ENCODE results near the gene KCNJ9. TPM values are rescaled to one million over a fixed set of nuclear protein-coding genes. Genes with fewer than 3 reads are reported as not detected.

The KCNJ9 gene
- total RNA-seq, 1 experiment from 2014 or later = 0.05 TPM

GRCh38 chr1:160099716-160100375, 18.5 kb downstream of the KCNJ9 start:
- TF ChIP-seq ZFX (IDR thresholded peaks at IDR 0.05) (no peak), RAD21 (IDR thresholded peaks at IDR 0.05; ENCODE audit: low read depth) (no peak), FOSL1 (IDR thresholded peaks at IDR 0.05; ENCODE audit: low read depth) (no peak), SIN3A (IDR thresholded peaks at IDR 0.05; ENCODE audit: low read depth) (no peak), POLR2A (IDR thresholded peaks at IDR 0.05; ENCODE audit: borderline replicate concordance, extremely low read depth, insufficient read depth, insufficient read length) (no peak), ZNF274 (IDR thresholded peaks at IDR 0.05; ENCODE audit: low read depth, low read length) (no peak), EZH2 (IDR thresholded peaks at IDR 0.05) (no peak), YY1 (IDR thresholded peaks at IDR 0.05; ENCODE audit: extremely low read depth, insufficient replicate concordance, low read depth, low read length) (no peak), SP1 (IDR thresholded peaks at IDR 0.05; ENCODE audit: low read depth) (no peak), POLR2AphosphoS5 (IDR thresholded peaks at IDR 0.05; ENCODE audit: low read depth, low read length) (no peak), EZH2phosphoT487 (IDR thresholded peaks at IDR 0.05; ENCODE audit: borderline replicate concordance) (no peak), CBX3 (IDR thresholded peaks at IDR 0.05; ENCODE audit: low read depth) (no peak), CEBPB (IDR thresholded peaks at IDR 0.05; ENCODE audit: low read depth) (no peak), JUND (IDR thresholded peaks at IDR 0.05) (no peak), EGR1 (IDR thresholded peaks at IDR 0.05; ENCODE audit: low read depth) (no peak)
- TF ChIP-seq, protein P1, sequence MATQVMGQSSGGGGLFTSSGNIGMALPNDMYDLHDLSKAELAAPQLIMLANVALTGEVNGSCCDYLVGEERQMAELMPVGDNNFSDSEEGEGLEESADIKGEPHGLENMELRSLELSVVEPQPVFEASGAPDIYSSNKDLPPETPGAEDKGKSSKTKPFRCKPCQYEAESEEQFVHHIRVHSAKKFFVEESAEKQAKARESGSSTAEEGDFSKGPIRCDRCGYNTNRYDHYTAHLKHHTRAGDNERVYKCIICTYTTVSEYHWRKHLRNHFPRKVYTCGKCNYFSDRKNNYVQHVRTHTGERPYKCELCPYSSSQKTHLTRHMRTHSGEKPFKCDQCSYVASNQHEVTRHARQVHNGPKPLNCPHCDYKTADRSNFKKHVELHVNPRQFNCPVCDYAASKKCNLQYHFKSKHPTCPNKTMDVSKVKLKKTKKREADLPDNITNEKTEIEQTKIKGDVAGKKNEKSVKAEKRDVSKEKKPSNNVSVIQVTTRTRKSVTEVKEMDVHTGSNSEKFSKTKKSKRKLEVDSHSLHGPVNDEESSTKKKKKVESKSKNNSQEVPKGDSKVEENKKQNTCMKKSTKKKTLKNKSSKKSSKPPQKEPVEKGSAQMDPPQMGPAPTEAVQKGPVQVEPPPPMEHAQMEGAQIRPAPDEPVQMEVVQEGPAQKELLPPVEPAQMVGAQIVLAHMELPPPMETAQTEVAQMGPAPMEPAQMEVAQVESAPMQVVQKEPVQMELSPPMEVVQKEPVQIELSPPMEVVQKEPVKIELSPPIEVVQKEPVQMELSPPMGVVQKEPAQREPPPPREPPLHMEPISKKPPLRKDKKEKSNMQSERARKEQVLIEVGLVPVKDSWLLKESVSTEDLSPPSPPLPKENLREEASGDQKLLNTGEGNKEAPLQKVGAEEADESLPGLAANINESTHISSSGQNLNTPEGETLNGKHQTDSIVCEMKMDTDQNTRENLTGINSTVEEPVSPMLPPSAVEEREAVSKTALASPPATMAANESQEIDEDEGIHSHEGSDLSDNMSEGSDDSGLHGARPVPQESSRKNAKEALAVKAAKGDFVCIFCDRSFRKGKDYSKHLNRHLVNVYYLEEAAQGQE (IDR thresholded peaks at IDR 0.05; ENCODE audit: low read depth) = no peak
- no peaks in the 10 kb centered on the region for H3K36me3 ChIP-seq (ENCODE audit: control insufficient read depth in 1 of 2, insufficient read depth in 2 of 2, low read length in 2 of 2)
- ATAC-seq (no peak), DNase-seq (ENCODE audit: low read depth, low spot score) (no peak)
- no peaks in the 10 kb centered on the region for H3K9me3 ChIP-seq (ENCODE audit: control insufficient read depth in 1 of 2, insufficient read depth in 1 of 2, low read depth in 1 of 2, low read length in 2 of 2)
- H3K27ac ChIP-seq (ENCODE audit: low read depth, low read length) = no peak overlapping the region
- H3K4me3 ChIP-seq (replicated peaks in 1 of 2; ENCODE audit: low read depth in 1 of 2, low read length in 2 of 2) = no peak overlapping the region
- H2AFZ ChIP-seq (ENCODE audit: low read depth, low read length, poor library complexity, severe bottlenecking) = no peak overlapping the region
- no peaks in the 10 kb centered on the region for H3K27me3 ChIP-seq (ENCODE audit: insufficient read depth, low read length)
- no peak overlapping the region for H3K4me2 ChIP-seq (ENCODE audit: low read length)
- intact Hi-C loops (cut with micrococcal nuclease) = loop anchor here (2.0 to 5.0 kb wide), 2 partner anchors 63 to 507 kb away; no protein-coding TSS in a partner anchor
- BruUV-seq (replicated peaks) = no TSS peak
- H4K20me1 ChIP-seq (ENCODE audit: insufficient read depth) = no peaks in the 10 kb centered on the region
- H3K9me2 ChIP-seq (ENCODE audit: insufficient read depth) = no peaks in the 10 kb centered on the region
- peaks cover 11 to 36% of the 10 kb centered on the region in 2 experiments for H3K4me1 ChIP-seq (ENCODE audit: control insufficient read depth in 1 of 2, insufficient read depth in 2 of 2, low read length in 2 of 2)
- RAD21 ChIA-PET (ENCODE audit: low non-redundant PET in 1 of 2, low total read pairs in 2 of 2, uncharacterized antibody in 2 of 2, unreplicated experiment in 2 of 2) = interaction anchor here (1.2 to 1.8 kb wide), 3 partner anchors 53 to 277 kb away, joined by 3 to 5 read pairs (median 4); no protein-coding TSS in a partner anchor
- no peak overlapping the region for H3K9ac ChIP-seq (ENCODE audit: low read length)
- POLR2A ChIA-PET = interaction anchor here (1.9 kb wide), 1 partner anchor 152 kb away, joined by 5 read pairs; no protein-coding TSS in a partner anchor
- H3K79me2 ChIP-seq (ENCODE audit: insufficient read depth, low read length) = peaks cover 4% of the 10 kb centered on the region; the same call in 1 of the 2 replicates
- CTCF ChIA-PET = interaction anchor here (0.8 to 4.7 kb wide), 8 partner anchors 9 to 275 kb away, joined by 4 to 59 read pairs (median 18); no protein-coding TSS in a partner anchor
